HFF-Myc (cell line): ENCODE results near the gene GNG12.

Experiments used
- DNase-seq: peaks from one replicate; pipeline ENCODE4 v3.0.0-alpha.2; 2011; ENCODE audit warnings: low read depth; ENCODE audit errors: extremely low read depth
- H3K4me3 ChIP-seq: replicated peaks from 2 replicates; pipeline ENCODE4 v1.5.1; 2011; ENCODE audit warnings: low read depth, mild to moderate bottlenecking, control low read depth, low read length
- TF ChIP-seq, protein P1 (sequence below): IDR thresholded peaks from 2 replicates; pipeline ENCODE4 v1.5.1; 2012; ENCODE audit warnings: mild to moderate bottlenecking, low read depth, low read length, control low read depth; ENCODE audit errors: missing control alignments

The GNG12 gene

DNA sequence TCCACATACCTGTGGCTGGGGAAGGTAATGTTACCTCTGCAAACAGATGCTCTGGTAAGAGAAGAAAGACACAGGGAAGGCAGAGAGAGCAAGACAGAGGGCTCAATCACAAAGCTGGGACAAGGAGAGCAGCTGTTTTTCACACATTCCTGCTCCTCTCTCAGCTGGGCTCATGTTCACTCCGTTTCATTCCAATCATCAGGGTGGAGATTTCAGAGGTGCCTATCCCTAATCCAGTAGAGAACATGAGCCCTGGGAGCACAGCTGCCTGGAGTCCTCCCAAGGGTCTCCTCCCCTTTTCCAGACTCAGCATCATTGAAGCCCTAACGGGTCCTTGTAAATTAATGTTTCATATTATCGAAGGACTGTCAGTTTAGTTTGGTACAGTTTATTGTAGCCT is 128.9 kb downstream of the GNG12 start:
- TF ChIP-seq, protein P1, sequence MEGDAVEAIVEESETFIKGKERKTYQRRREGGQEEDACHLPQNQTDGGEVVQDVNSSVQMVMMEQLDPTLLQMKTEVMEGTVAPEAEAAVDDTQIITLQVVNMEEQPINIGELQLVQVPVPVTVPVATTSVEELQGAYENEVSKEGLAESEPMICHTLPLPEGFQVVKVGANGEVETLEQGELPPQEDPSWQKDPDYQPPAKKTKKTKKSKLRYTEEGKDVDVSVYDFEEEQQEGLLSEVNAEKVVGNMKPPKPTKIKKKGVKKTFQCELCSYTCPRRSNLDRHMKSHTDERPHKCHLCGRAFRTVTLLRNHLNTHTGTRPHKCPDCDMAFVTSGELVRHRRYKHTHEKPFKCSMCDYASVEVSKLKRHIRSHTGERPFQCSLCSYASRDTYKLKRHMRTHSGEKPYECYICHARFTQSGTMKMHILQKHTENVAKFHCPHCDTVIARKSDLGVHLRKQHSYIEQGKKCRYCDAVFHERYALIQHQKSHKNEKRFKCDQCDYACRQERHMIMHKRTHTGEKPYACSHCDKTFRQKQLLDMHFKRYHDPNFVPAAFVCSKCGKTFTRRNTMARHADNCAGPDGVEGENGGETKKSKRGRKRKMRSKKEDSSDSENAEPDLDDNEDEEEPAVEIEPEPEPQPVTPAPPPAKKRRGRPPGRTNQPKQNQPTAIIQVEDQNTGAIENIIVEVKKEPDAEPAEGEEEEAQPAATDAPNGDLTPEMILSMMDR = no peak
- H3K4me3 ChIP-seq = no peak overlapping the region
- no peak for DNase-seq

DNA sequence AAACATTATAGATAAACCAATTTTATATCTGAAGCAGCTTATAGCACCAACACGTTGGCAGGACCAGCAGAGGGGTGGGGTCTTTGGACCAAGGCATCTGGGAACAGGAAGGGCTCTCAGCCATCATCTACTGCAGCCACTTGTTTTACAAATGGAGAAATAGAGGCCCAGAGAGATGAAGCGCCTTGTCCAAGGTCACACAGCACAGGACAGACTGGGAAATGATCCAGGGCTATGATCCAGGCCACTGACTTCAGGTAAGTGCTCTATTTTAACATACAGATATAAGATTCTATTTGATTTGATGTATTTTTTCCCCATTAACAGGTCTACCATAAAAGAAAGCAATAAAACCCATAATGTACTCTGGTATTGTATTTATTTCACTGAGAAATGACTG is 131.4 kb downstream of the GNG12 start:
- TF ChIP-seq, protein P1 = no peak
- DNase-seq = no peak
- H3K4me3 ChIP-seq = no peak overlapping the region

DNA sequence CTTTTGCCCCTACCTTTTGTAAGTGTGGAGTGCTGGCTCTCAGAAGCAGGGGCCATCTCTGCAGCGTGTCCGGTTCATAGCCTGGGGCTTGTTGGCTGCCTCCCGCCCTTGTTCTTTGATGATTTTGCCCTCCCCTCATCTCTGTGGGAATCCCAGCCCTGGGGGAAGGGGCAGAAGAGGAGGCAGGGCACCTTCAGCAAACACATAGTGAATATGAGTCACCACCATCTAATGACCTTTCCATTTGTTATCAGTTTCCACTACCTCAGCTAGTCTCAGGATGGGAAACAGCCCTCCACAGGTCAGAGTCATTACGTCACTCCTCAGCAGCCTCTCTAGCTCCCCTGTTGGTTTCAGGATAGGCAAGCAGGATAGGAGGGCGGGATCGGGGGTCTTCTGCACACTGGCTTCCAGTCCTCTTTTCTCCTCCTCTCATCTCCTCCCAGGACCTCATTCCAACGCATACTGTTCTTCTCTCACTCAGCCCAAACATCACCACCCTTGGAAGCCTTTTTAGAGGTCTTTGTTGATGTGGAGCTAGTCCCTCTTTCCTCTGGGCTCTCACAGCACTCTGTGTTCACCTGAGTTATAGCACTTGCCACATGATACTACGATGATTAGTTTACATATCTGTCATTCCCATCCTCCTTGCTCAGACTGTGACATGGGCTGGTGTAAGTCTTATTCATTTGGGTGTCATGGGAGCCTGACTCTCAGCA is 132.4 kb downstream of the GNG12 start:
- no peak for DNase-seq
- TF ChIP-seq, protein P1 = peak; percentile 12
- no peak overlapping the region for H3K4me3 ChIP-seq

DNA sequence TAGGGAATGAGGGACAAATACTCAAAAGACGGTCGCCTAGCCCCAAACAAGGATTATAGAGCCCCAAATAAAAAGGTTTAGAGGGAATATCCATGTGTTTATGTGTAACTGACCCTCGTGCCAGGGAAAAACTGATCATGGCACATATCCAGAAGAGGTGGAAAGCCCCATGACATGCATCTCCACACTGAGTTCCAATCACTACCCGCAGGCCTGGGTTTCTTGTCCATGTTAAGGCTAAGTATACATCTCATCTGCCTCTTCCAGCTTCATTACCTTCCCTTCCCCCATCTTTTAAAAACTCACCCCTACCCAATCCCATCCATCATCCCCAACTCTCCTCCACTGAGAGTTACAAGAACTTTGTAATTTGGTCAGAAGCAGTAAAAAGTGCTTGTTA is 133.0 kb downstream of the GNG12 start:
- DNase-seq = no peak
- H3K4me3 ChIP-seq = no peak overlapping the region
- TF ChIP-seq, protein P1 = no peak

DNA sequence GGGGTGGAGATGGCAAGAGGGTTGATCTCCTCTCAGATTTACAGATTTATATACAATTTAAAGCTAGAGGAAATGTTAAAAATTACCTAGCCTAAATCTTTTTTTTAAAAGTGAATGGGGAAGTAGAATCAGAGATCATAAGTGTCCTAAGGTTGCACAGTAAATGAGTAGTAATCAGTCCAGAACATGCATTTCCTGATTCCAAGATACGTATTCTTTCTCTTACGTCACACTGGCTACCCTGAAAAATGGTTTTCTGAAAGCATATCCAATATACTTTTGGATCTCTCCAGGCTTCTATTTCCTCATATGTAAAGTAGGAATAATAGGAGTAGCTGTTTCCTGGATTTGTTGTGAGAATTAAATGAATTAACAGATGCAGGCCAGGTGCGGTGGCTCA is 136.6 kb downstream of the GNG12 start:
- TF ChIP-seq, protein P1 = no peak
- H3K4me3 ChIP-seq = no peak overlapping the region
- no peak for DNase-seq

DNA sequence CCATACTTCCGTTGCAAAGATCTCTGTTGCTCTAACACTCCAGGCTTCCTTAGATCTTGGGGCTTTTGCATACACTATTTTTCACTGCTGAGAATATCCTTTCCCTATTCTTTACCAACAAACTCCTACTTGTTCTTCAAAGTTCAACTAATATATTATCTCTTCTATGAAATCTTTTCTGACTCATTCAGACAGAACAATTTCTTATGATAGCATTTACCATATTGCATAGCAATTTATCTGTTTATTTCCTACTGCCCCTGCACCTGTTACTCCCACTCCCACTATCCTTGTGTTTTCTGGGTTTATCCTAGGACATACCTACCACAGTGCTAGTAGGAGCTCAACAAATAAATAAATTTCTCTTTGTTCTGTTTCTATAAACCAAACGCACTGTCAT is 137.3 kb downstream of the GNG12 start:
- TF ChIP-seq, protein P1 = no peak
- no peak for DNase-seq
- H3K4me3 ChIP-seq = no peak overlapping the region

DNA sequence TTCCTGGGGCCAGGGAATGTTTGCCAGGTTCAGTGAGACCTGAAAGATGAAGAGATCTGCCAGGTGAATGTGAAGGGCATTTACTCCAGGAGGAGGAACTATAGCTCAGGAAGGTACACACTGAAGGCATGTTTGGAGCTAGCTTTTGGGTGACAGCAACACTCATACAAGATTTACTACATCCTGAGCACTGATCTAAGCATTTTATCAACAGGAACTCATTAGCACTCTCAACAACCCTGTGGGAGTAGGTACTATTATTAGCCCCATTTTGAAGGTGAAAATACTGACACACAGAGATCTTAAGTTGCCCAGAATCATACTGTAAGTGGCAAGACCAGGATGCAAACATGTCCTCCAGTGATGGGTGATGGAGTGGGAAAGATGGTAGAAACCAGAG is 141.6 kb downstream of the GNG12 start:
- TF ChIP-seq, protein P1 = no peak
- H3K4me3 ChIP-seq = no peak overlapping the region
- no peak for DNase-seq
